Umbilical cord (tissue), 2 donors: Measurements from ENCODE around the gene GPR137C. TPM values are rescaled to one million over a fixed set of nuclear protein-coding genes. Genes with fewer than 3 reads are reported as not detected.
"Not testable (repeated sequence)": the region's sequence is repeated elsewhere in the genome, so short reads cannot be mapped to it uniquely, and the experiment has no call there.

ENCODE experiments used
- DNase-seq: peaks from one replicate; pipeline ENCODE4 v3.0.0-alpha.2; 2015; ENCODE audit warnings: low spot score
- total RNA-seq: library from RNA; depleted of rRNA; stranded (reverse); fragments of >200 nt; gene quantifications from one replicate; pipeline ENCODE4 v1.2.3, GENCODE V29; 2014; ENCODE audit warnings: low replicate concordance; ENCODE audit not compliant: insufficient read depth

The GPR137C gene
- total RNA-seq, 1 donor from 2014 or later = 4.1 TPM

- DNase-seq = no peak
Observed at GRCh38 chr14:52563120-52563519, 10.5 kb downstream of the GPR137C start.

GRCh38 chr14:52568454-52568853 lies 15.8 kb downstream of the GPR137C start:
- not testable (repeated sequence) for DNase-seq

- no peak for DNase-seq
Observed at GRCh38 chr14:52575858-52576257, 23.2 kb downstream of the GPR137C start.

- DNase-seq = no peak
Observed at GRCh38 chr14:52583544-52583943, 30.9 kb downstream of the GPR137C start.

GRCh38 chr14:52589646-52590045 lies 37.0 kb downstream of the GPR137C start:
- DNase-seq = no peak

GRCh38 chr14:52590318-52590717 lies 37.7 kb downstream of the GPR137C start:
- DNase-seq = no peak

GRCh38 chr14:52596320-52596719 lies 43.7 kb downstream of the GPR137C start:
- DNase-seq = no peak

GRCh38 chr14:52596861-52597260 lies 44.2 kb downstream of the GPR137C start:
- no peak for DNase-seq

GRCh38 chr14:52598568-52598967 lies 45.9 kb downstream of the GPR137C start:
- DNase-seq = no peak

GRCh38 chr14:52599974-52600373 lies 47.3 kb downstream of the GPR137C start:
- DNase-seq = no peak

- no peak for DNase-seq
Observed at GRCh38 chr14:52602131-52602530, 49.5 kb downstream of the GPR137C start.

- no peak for DNase-seq
Observed at GRCh38 chr14:52607061-52607460, 54.4 kb downstream of the GPR137C start.

- no peak for DNase-seq
Observed at GRCh38 chr14:52609445-52610044, 56.9 kb downstream of the GPR137C start.

- no peak for DNase-seq
Observed at GRCh38 chr14:52610187-52610586, 57.6 kb downstream of the GPR137C start.

GRCh38 chr14:52618602-52619001 lies 66.0 kb downstream of the GPR137C start:
- no peak for DNase-seq

- no peak for DNase-seq
Observed at GRCh38 chr14:52619687-52620086, 67.1 kb downstream of the GPR137C start.

- DNase-seq = no peak
Observed at GRCh38 chr14:52640137-52640536, 87.5 kb downstream of the GPR137C start.

- no peak for DNase-seq
Observed at GRCh38 chr14:52641745-52642144, 89.1 kb downstream of the GPR137C start.

GRCh38 chr14:52649511-52649910 lies 96.9 kb downstream of the GPR137C start:
- DNase-seq = no peak

GRCh38 chr14:52650774-52651173 lies 98.1 kb downstream of the GPR137C start:
- no peak for DNase-seq

- no peak for DNase-seq
Observed at GRCh38 chr14:52656905-52657304, 104.3 kb downstream of the GPR137C start.

- no peak for DNase-seq
Observed at GRCh38 chr14:52660325-52660724, 107.7 kb downstream of the GPR137C start.

GRCh38 chr14:52660832-52661231 lies 108.2 kb downstream of the GPR137C start:
- DNase-seq = no peak

GRCh38 chr14:52661314-52661713 lies 108.7 kb downstream of the GPR137C start:
- DNase-seq = no peak
